Measurements from ENCODE around the gene PRKACA. TPM values are rescaled to one million over a fixed set of nuclear protein-coding genes. Genes with fewer than 3 reads are reported as not detected.

The PRKACA gene
- total RNA-seq, 1 donor from 2014 or later, result 22.2 TPM

DNA sequence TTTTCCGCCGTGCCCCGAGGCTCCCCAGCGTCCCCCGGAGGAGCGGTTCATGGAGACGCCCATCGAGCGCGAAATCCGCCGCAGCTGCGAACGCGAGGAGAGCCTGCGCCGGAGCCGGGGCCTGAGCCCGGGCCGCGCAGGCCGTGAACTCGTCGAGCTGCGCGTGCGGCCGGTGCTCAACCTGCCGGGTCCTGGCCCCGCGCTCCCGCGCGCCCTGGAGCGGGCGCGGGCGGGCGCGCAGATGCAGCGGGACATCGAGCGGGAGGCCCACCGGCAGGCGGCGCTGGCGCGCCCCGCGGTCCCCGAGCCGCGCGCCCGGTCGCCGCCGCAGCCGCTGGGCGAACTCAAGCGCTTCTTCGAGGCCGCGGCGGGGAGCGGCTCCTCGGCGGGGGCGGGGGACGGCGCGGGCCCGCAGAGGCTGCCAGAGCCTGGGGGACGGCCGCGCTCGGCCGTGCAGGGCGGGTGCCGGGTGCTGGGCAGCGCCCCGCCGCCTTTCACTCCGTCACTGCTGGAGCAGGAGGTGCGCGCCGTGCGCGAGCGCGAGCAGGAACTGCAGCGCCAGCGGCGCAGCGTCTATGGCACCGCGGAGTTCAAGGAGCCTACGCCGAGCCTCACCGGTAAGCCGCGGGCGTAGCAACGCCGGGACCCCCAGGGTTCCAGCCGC is 44.2 kb downstream of the PRKACA start:
- peaks cover 17% of the 10 kb centered on the region for H3K27me3 Mint-ChIP-seq (ENCODE audit: insufficient read depth, low read depth)
- no peaks in the 10 kb centered on the region for H3K9me3 Mint-ChIP-seq
- H3K27ac Mint-ChIP-seq, result no peak overlapping the region
- peak overlapping the region; percentile 95 for H3K4me2 ChIP-seq
- no peaks in the 10 kb centered on the region for H4K20me1 ChIP-seq (ENCODE audit: low read depth)
- H3K36me3 Mint-ChIP-seq, result no peaks in the 10 kb centered on the region
- H3K4me1 ChIP-seq, result peaks cover 6% of the 10 kb centered on the region
- peak overlapping the region; percentile 92 for H2AFZ ChIP-seq (replicated peaks)
- peak overlapping the region; percentile 95 for H3K4me3 Mint-ChIP-seq
- peaks cover 23% of the 10 kb centered on the region for H3F3A ChIP-seq (ENCODE audit: low read depth)
- H3K9ac ChIP-seq, result no peak overlapping the region
- H3K79me2 ChIP-seq (ENCODE audit: low read depth), result no peaks in the 10 kb centered on the region
- no peak overlapping the region for H3K27ac ChIP-seq
- H3K36me3 ChIP-seq, result no peaks in the 10 kb centered on the region
- peaks cover 83% of the 10 kb centered on the region for H3K27me3 ChIP-seq
- peak overlapping the region; percentile 45 for H3K4me3 ChIP-seq
- TF ChIP-seq EZH2 (IDR thresholded peaks at IDR 0.05), result no peak
- TF ChIP-seq, protein P1, sequence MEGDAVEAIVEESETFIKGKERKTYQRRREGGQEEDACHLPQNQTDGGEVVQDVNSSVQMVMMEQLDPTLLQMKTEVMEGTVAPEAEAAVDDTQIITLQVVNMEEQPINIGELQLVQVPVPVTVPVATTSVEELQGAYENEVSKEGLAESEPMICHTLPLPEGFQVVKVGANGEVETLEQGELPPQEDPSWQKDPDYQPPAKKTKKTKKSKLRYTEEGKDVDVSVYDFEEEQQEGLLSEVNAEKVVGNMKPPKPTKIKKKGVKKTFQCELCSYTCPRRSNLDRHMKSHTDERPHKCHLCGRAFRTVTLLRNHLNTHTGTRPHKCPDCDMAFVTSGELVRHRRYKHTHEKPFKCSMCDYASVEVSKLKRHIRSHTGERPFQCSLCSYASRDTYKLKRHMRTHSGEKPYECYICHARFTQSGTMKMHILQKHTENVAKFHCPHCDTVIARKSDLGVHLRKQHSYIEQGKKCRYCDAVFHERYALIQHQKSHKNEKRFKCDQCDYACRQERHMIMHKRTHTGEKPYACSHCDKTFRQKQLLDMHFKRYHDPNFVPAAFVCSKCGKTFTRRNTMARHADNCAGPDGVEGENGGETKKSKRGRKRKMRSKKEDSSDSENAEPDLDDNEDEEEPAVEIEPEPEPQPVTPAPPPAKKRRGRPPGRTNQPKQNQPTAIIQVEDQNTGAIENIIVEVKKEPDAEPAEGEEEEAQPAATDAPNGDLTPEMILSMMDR (IDR thresholded peaks at IDR 0.05), result peak; percentile 41
- peak; percentile 92 for DNase-seq (ENCODE audit: low spot score)
- no peaks in the 10 kb centered on the region for H3K9me3 ChIP-seq (ENCODE audit: low read depth)
- peaks cover 10% of the 10 kb centered on the region for H3K4me1 Mint-ChIP-seq

DNA sequence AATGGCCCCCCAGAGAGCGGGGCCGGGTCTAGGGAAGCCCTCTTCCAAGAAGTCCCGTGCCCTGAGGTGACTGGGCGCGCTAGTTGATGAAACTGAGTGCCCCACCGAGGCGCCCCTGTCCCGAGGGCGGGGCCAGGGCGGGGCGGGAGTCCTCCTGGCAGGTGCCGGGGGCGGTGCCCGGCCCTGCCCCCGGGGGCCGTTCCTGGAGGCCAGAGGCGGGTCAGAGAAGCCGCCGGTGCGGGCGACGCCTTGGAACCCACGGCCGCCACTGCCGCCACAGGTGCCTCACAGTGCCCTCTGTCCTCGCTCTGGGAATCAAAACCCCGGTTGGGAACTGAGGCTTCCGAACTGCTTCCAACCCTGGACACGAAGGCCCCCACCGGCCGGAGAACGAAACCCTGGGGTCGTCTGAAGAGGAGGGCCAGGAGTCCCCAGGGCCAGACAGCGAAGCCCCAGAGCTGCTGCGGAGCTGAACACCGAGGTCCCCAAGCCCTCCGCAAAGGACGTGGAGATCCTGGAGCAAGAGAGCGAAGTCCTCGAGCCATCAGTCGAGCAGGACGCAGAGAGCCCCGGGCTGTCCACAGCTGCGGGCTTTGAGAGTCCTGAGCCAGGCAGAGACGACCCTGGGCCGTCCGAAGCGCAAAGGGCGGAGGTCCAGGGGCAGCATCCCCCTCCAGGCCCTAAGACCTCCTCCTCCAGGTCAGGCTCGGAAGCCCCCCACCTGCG is 44.9 kb downstream of the PRKACA start, which contains the start of gene MISP3:
Gene MISP3 (plus strand): TSS at position 252 of the 726 bp plus-strand sequence. CDS start 524 bp downstream, outside the sequence.
- Histone ChIP-seq H3K27ac (no peak within 1 kb of the TSS), H3K9me3 (ENCODE audit: low read depth) (no peaks in the 10 kb centered on the region), H3K36me3 (no peaks in the 10 kb centered on the region), H3K79me2 (ENCODE audit: low read depth) (no peaks in the 10 kb centered on the region), H3K4me3 (peak within 1 kb of the TSS; percentile 45), H4K20me1 (ENCODE audit: low read depth) (no peaks in the 10 kb centered on the region), H3F3A (ENCODE audit: low read depth) (peaks cover 23% of the 10 kb centered on the region), H2AFZ (replicated peaks) (peak within 1 kb of the TSS; percentile 92), H3K9ac (no peak within 1 kb of the TSS), H3K27me3 (peaks cover 76% of the 10 kb centered on the region), H3K4me2 (peak within 1 kb of the TSS; percentile 95), H3K4me1 (peaks cover 6% of the 10 kb centered on the region)
- DNase-seq (ENCODE audit: low spot score), result peak; percentile 70
- Mint-ChIP-seq H3K9me3 (no peaks in the 10 kb centered on the region), H3K4me3 (peak within 1 kb of the TSS; percentile 95), H3K36me3 (no peaks in the 10 kb centered on the region), H3K27me3 (ENCODE audit: insufficient read depth, low read depth) (peaks cover 14% of the 10 kb centered on the region), H3K27ac (no peak within 1 kb of the TSS), H3K4me1 (peaks cover 10% of the 10 kb centered on the region)
- TF ChIP-seq, protein P1 (IDR thresholded peaks at IDR 0.05), result no peak
- TF ChIP-seq EZH2phosphoT487 (IDR thresholded peaks at IDR 0.05), result peak; percentile 57
- peak; percentile 80 for TF ChIP-seq EZH2 (IDR thresholded peaks at IDR 0.05)

DNA sequence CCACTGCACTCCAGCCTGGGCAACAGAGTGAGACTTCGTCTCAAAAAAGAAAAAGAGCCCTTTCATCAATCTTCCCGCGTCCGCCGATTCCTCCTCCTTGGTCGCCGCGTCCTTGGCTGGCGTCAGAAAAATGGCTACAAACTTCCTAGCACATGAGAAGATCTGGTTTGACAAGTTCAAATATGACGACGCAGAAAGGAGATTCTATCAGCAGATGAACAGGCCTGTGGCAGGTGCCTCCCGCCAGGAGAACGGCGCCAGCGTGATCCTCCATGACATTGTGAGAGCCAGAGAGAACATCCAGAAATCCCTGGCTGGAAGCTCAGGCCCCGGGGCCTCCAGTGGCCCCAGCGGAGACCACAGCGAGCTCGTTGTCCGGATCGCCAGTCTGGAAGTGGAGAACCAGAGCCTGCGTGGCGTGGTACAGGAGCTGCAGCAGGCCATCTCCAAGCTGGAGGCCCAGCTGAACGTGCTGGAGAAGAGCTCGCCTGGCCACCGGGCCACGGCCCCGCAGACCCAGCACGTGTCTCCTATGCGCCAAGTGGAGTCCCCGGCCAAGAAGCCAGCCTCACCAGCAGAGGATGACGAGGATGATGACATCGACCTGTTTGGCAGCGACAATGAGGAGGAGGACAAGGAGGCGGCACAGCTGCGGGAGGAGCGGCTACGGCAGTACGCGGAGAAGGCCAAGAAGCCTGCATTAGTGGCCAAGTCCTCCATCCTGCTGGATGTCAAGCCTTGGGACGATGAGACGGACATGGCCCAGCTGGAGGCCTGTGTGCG is 47.1 kb downstream of the PRKACA start:
- Histone ChIP-seq H3K36me3 (no peaks in the 10 kb centered on the region), H3K79me2 (ENCODE audit: low read depth) (no peaks in the 10 kb centered on the region), H2AFZ (replicated peaks) (no peak overlapping the region), H3K9ac (no peak overlapping the region), H3K4me3 (no peak overlapping the region), H3K27ac (no peak overlapping the region), H3K4me1 (peaks cover 6% of the 10 kb centered on the region), H3K4me2 (no peak overlapping the region), H3K9me3 (ENCODE audit: low read depth) (no peaks in the 10 kb centered on the region), H3K27me3 (peaks cover 55% of the 10 kb centered on the region), H4K20me1 (ENCODE audit: low read depth) (no peaks in the 10 kb centered on the region), H3F3A (ENCODE audit: low read depth) (peaks cover 28% of the 10 kb centered on the region)
- Mint-ChIP-seq H3K4me1 (peaks cover 10% of the 10 kb centered on the region), H3K9me3 (no peaks in the 10 kb centered on the region), H3K36me3 (no peaks in the 10 kb centered on the region), H3K4me3 (peak overlapping the region; percentile 55), H3K27ac (peak overlapping the region; percentile 78), H3K27me3 (ENCODE audit: insufficient read depth, low read depth) (peaks cover 14% of the 10 kb centered on the region)
- DNase-seq (ENCODE audit: low spot score), result no peak
- TF ChIP-seq, protein P1 (IDR thresholded peaks at IDR 0.05), result no peak
- TF ChIP-seq EZH2phosphoT487 (IDR thresholded peaks at IDR 0.05) (no peak), EZH2 (IDR thresholded peaks at IDR 0.05) (no peak)
